ENCODE measurements around the gene DBN1.

Gene DBN1

DNA sequence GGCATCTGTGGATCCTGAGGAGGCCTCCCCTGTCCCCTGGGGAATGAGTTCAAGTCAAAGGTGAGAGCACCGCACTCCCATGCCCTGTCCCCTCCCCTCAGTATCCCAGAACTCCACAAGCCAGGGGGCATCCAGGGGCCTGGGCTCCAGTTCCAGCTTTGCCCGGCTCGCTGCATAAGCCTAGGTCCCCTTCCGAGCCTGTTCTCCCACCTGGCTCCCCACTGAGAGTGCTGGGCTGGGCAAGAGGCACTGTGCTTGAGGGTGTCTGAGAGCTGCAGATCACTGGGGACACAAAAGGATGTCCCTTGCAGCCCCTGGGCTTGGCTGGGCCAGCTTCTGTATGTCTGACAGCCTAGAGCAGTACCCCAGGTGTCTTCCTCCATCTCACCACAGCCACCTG is 31.6 kb upstream of the DBN1 start:
- no peak for DNase-seq

DNA sequence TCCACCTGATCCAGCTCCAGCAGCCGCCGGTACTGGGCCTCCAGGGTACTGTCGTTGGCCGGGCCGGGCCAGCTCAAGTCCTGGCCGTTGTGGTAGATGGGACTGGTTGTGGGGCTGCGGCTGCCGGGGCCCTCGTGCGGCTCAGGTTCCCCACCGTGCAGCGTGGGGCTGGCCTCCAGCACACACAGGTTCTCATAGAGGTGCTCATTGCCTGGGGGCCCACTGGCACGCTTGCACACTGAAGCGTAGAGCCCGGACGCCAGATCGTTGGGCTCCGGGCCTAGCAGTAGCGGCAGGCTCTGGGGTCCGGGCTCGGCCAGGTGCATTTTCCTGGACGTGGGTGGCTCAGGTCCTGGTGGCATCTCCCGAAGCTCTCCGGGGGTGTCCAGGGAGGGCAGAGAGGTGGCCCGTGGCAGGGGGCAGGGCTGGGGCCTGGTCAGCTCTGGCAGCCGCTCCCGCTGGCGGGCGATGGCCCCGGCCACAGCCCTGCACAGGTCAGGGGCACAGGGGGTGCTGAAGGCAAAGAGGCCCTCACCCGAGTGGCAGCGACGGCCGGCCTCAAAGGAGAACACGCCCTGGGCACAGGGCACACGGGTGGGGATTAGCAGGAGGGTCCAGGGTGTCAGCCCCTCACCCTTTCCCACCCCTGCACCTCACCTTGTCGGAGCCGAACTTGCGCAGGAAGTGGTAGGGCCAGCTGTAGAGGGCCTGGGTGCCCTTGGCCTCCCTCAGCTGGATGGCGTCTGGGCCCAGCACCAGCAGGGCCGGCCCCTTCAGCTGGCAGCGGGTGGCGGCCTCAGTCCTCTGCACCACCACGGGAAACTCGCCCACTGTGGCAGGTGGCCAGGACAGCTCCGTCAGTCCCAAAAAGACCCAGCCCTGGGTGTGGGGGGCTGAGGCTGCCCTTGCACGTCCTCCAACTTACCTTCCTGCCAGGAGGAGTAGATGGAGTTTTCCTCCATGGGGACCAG is 30.9 kb upstream of the DBN1 start:
- no peak for DNase-seq

GRCh38 chr5:177503351-177504085 is 30.1 kb upstream of the DBN1 start:
- no peak for DNase-seq

DNA sequence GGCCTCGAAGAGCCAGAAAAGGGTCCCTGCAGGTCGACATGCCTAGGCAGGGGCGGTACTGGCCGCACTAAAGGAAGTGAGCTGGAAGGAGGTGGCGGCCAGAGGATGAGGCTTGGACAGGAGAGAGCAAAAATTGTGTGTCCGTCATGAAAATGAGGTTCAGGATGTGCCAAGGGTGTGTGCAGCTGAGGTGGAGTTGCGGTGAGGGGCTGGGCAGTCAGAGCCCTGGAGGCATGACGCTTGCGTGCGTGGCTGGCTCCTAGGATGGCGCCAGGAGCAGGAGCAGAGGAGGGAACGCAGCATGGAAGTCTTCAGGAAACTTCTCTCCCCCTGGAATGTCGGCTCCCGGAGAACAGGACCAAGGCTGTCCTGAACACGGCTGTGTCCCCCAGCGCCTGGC is 29.5 kb upstream of the DBN1 start:
- DNase-seq, result no peak

DNA sequence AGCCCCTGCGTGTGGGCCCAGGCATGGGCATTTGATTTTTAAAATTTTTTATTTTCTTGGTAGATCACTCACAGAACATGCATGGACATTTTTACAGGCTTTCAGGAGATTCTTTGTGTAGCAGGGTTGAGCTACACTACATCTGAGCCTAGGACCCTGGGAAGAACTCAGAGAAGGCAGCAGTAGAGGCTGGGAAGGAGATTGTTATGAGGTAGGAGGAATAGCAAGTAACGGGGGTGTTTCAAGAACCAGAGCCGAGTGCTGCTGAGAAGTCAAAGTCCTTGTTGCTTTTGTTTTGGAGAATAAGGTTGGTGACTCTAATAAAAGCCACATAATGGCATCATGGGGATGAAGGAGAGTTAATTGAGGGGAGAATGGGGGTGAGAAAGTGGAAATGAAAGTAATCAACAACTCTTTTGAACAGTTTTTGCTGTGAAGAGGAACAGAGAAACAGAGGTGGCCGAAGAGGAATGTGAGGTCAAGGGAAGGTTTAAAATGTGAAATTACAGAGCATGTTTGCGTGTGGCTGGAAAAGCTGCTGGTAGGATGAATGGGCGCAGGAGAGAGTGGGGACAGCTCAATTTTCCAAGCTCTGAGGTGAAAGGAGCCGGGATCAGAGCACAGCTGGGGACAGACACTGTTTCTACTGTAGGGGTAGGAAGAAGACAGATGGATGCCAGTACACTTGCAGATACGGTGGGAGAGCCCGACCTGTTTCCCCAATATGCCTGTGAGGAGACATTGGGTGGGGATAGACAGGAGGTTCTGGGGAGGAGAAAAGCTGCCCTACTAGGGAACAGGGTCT is 28.6 kb upstream of the DBN1 start:
- DNase-seq, result no peak

GRCh38 chr5:177500685-177501522 is 27.5 kb upstream of the DBN1 start:
- peak in 50 of 51 donors; percentile 22 to 92 (median 76) for DNase-seq

GRCh38 chr5:177499842-177500241 is 26.4 kb upstream of the DBN1 start:
- no peak for DNase-seq

GRCh38 chr5:177498013-177498787 is 24.8 kb upstream of the DBN1 start:
- no peak for DNase-seq

DNA sequence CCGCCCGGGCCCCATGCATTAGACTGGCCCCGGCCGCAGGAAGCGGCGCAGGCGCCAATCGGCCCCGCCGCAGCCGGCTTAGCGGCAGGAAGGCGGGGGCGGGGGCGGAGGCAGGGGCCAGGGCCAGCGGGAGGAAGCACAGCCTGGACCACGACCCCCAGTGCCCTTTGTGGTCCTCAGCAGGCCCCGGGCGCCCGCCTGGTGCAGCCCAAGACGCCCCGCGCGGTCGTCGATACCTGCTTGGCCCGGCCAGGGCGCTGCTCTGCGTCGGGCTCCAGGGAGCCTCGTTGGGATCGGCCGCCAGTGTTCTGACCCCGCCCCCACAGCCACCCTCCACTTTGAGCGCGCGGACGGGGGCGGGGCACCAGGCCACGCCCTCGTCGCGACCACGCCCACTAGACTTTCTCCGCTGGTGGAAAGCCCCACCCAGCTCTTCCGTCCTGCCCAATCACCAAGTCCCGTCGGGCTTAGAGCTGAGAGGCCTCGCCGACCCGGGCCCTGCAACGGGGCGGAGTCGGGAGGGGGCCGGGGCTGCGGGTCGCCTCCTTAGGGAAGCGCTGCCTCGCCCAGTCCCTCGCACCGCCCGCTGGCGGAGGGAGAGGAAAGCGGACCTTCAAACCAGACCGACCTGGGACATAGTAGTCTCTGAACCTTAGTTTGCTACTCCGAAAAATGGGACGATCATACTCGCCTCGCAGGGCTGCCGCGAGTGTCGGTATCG is 24.0 kb upstream of the DBN1 start, which contains the start of gene PDLIM7:
Gene PDLIM7 (minus strand): TSS at position 313 of the 721 bp plus-strand sequence. CDS start 1,092 bp downstream, outside the sequence.
- DNase-seq, result peak in 49 of 51 donors; percentile 22 to 91 (median 79)

GRCh38 chr5:177496727-177497291 is 23.4 kb upstream of the DBN1 start:
- DNase-seq, result peak in 7 of 51 donors; percentile 12 to 34 (median 28)

DNA sequence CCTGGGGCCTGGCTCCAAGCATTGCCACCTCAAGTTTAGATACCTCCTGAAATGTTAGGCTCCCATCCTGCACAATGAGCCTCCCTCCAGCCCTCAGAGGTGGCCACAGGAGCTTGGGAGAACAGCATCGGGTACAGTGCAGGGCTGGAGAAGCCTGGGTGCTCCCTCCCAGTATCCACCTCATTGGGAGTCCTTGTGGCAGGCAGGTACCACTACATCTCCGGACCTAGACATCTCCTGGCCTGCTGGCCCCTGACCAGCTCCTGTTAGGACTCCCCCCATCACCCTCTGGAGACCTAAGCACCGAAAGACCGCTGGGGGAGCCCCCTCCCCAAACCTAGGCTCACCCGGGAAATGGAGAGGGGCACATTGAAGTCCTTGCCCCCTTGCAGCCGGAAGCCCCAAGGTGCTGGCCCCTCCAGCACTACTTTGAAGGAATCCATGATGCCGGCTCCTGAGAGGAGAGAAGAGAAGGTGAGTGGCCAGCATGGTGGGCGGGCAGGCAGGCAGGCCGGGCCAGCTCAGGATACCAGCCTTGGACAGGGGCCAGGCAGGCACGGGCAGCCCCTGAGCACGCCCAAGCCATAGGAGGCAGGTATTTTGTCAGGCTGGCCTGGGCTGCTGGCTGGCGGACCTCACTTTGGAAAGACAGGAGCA is 22.8 kb upstream of the DBN1 start:
- no peak for DNase-seq

GRCh38 chr5:177495243-177496060 is 22.0 kb upstream of the DBN1 start:
- no peak for DNase-seq

DNA sequence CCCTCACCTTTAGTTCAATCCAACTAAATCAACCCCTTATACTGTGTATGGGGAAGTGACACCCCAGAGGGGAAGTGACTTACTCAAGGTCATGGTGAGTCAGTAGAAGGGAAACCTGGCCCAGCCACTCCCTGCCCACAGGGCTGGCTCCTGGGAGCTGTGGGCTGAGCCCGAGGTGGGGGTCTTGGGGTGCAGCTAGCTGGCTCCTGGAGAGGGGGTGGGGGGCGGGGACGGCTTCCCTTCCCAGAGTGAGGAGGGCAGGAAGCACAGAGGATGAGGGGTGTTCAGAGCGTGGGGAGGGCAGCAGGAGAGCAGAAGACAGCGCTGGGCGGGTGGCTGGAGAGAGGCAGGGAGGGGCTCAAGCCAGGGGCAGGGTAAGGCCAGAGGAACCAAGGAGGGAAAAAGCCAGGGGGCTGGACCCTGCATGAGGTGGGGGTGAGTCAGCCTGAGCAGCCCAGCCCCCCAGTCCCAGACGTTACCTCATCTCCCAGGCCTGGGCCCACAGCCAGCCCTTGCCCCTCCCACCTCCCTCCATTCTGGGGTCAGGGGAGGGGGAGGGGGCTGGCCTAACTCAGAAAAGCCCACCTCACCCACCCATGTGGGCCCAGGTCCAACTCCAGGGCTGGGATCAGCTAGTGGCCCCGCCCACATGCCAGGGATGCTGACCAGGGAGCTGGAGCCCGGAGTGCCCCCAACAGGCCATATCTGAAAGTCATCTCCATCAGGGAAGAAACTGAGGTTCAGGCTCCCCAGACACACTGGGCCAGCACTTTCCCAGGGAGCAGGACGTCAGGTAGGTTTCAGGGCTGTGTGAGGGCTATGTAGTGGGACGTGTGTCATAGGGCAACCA is 21.1 kb upstream of the DBN1 start:
- DNase-seq, result peak in 4 of 51 donors; percentile 5 to 35 (median 26)

GRCh38 chr5:177493795-177494345 is 20.4 kb upstream of the DBN1 start:
- no peak for DNase-seq

GRCh38 chr5:177492841-177493240 is 19.4 kb upstream of the DBN1 start:
- no peak for DNase-seq

All from hypothalamus (tissue), 51 donors.